Mesenteric fat pad (tissue), 1 donor: ENCODE results near the gene RBPJ. TPM values are rescaled to one million over a fixed set of nuclear protein-coding genes. Genes with fewer than 3 reads are reported as not detected.
"Not testable (repeated sequence)": the region's sequence is repeated elsewhere in the genome, so short reads cannot be mapped to it uniquely, and the experiment has no call there.

Source experiments
- DNase-seq: peaks from one replicate; pipeline ENCODE4 v3.0.0-alpha.2; 2020; ENCODE audit warnings: low spot score
- total RNA-seq: library from RNA; stranded (reverse); fragmentation: NEBNext Ultra II Directional; extraction: Animal tissue kit (Norgen Biotek cat#: 25700); gene quantifications from one replicate; pipeline ENCODE4 v1.2.1, GENCODE V29; 2021
- donor health status: DM: yes; HTN: yes; CAD: no.

RBPJ gene
- total RNA-seq, 1 donor from 2014 or later = 112 TPM

DNA sequence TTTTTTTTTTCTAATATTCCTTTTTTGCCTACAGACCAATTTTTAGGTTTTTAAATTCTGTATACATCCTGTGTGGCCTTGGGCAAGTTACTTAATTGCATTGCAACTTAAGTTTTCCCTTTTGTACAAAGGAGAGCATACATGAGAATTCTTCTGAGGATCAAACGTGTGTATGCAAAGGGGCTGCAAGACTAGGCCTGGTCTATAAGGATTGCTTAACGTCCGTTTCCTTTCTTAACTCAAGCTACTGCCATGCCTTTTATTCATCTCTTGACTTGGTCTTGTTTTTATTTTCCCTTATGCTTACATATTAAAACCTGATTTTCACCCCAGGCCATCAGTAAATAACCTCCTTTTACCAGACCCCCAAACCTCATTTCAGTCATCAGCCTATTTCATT, 13.6 kb downstream of the RBPJ start:
- DNase-seq = no peak

DNA sequence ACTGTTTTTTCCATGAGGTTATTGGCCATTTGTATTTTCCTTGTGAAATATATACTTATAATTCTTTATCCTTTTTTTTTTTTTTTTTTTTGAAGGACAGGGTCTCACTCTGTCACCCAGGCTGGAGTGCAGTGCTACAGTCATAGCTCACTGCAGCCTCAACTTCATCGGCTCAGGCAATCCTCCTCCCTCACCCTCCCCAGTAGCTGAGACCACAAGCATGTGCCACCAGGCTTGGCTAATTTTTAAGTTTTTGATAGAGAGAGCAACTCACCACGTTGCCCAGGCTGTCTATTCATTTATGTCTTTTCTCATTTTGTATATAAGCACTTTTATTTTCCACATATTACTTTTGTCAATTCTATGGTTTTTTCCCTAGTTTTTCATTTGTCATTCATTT, 16.8 kb downstream of the RBPJ start:
- no peak for DNase-seq

DNA sequence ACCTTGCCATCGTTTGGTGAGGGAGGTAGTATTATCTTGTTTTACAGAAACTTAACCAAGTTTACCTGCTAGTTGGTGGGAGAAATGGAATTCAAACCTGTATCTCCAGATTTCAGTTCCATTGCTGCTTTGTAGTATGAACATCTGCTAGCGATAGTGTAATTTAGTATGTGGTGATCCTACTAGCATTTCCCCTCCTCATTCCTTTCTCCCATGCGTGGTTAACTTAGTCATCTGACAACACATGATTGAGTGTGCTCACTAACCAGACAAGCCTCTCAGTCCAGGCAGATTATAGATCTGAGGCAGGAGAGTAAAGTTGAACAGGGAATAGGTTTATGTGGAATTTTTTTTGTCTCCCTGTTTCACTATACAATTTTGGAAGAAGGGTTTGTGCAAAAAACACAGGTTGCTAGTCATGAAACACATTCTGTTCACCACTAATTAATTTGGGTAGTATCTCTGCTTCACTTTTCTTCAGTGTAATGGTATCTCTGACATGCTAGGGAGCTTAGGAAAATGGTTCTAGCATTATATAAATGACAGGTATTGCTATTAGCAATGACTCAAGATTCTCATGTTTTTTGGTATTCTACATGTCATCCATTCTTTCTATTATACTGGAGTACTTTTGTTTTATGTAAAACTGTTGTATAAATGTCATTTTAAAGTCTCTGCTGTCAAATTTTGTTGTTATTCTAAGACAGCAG, 21.7 kb downstream of the RBPJ start:
- DNase-seq = no peak

DNA sequence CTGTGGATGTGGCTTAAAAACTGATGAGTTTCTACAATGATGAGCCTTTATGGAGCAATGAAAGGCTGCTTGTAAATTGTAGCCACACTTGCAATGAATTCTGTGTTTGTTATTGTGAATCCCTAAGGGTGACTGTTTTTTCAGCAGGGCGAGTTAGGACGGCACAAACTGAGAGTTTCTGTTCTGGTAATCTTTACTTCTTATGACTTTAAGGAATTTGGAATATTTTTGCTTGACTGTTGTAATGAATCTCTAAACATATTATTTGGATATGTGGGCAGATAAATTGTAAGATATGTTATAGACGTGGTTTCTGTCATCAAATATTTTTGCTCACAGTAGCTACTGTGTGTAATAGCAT, 22.2 kb downstream of the RBPJ start:
- no peak for DNase-seq

DNA sequence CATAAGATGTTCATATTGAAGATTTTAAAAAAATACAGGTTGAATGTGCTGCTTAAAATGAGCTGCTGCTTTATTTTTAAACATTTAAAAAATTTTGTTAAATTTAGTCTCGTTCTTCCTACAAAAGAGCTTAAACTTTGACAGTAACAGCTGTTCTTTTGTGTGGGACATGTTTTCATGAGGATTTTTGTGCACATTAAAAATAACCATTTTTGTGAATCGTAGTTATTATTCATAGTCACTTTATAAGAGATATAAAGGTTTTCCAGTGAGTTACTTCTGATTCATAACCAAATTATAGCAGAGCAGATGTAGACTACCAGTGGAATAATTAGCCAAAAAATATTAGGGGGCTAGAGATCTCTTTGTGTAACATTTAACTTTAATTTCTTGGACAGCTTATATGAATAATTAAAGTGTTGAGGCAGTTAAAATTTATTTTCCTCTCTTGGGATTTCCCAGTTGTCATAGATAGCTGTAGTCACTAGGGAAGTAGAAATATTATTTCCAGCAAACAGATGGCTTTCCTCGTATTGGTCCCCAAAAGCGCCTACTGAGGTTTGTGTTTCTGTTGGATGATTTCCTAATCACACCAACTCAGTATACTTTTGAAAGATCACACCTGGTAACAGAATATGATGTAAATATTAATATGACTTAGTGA, 24.2 kb downstream of the RBPJ start:
- no peak for DNase-seq

DNA sequence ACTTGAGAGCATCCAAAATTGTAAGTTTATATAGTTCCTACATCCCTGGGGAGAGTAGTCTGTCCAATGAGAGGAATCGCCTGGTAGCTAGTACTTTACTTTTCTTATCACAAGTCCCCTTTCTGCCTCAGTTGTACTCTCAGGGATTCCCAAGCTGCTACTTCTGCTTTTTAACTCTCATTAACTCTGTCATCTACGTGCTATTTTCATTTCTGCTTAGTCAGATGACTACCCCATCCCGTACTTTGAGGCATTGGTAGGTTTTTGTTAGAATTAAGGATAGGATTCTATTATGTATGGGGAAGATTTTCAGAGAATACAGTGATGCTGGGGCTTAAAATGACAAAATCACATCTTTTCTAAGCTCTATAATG, 24.7 kb downstream of the RBPJ start:
- no peak for DNase-seq

DNA sequence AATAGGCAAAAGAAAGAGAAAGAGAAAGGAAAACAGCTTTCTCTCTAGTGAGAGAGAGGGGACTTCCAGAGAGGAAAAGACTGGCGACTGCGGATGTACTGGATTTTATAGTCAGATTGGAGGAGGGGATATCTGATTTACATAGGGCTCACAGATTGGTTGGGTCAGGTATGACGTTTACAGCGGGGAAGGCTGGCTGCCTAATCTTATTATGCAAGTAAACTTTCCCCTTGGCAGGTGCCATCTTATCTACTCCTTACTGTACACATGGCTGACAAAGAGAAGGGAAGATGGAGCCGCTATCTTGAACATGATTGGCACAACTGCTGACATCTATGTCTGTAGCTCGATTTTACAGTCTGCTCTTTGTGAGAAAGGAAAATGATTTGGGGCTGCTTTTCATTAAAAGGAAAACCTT, 25.4 kb downstream of the RBPJ start:
- no peak for DNase-seq

DNA sequence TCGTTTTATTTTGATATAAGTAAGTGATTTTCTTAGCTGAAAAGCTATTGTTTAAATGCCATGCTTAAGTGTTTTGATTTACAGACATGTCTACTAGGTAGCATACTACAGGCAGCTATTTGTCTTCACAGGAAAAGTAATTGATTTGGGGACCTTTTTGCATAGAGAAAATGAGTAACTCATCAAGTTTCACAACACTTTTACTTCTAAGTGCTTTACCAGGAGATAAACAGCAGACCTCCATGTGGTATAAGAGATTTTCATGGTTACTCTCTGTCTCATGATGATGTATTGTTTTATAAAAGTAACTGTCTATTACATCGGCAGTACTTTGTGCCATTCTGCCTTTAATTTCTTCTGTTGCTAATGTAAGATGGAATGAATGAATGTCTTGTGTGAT, 28.7 kb downstream of the RBPJ start:
- DNase-seq = no peak

DNA sequence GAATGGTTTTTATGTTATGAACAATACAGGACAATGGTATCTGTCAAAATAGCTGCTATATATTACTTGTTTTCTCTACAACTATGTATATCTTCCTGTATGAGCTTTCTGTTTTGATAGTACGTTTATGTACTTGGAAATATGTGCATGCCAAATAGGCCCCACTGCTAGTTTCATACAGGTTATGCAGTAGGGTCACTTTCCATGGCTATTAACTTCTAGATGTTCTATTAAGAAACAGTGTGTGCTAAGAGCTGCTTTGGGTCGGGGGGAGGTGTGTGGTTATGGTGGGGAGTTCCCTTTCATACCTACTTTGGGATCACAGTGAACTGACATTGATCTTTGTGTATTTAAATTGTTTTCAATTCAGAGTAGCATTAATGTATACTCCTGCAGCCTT, 30.9 kb downstream of the RBPJ start:
- DNase-seq = no peak

DNA sequence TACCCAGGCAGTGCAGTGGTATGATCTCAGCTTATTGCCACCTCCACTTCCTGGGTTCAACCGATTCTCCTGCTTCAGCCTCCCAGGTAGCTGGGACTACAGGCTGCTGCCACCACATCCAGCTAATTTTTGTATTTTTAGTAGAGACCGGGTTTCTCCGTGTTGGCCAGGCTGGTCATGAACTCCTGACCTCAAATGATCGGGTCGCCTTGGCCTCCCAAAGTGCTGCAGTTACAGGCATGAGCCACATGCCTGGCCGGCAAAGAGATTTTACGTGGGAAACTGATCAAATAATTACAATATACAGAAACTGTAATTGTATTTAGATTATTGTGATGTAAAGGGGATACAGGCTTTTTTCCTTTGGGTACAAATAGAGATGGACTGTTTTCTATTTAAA, 33.7 kb downstream of the RBPJ start:
- DNase-seq = no peak

DNA sequence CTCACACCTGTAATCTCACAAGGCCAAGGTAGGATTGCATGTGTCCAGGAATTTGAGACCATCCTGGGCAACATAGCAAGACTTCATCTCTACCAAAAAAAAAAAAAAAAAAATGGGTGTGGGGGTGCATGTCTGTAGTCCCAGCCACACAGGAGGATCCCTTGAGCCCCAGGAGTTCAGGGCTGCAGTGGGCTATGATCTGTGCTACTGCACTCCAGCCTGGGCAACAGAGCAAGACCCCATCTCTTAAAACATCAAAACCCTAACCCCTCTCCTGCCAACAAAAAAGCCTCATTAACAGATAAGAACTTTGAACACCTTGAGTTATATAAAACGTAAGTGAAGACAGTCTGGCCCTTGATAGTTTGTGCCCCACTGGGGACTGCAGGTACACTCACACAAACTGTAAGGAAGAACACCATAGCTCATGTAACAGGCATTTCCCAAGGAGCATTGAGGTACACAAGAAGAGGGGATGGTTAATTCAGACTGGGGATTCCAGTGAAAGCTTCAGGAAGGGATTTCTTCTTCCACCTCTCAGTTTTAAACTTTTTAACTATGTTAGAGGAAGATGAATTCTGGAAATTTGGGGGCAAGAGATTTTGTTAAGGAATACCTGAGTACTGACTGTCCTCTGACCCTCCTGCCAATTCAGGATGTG, 34.7 kb downstream of the RBPJ start:
- no peak for DNase-seq

DNA sequence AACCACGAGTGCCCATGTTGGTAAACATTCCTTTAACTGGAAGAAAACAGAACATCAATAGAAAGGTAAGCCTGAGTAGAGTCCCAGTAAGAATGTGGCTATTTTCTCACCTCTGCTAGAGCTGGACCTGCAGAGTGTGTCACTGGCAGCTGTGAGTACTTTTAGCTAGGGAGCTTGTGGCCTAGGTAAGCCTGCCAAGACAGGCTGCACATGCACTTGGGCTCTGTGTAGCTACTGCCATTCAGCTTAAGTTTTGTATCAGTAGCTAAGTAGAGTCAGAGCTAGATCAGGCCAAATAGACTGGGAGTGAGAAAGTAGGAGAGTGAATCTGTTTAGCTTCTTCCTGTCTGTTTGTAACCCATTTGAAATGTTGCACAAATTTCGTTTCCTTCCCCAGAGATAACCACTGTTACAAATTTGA, 35.3 kb downstream of the RBPJ start:
- no peak for DNase-seq

DNA sequence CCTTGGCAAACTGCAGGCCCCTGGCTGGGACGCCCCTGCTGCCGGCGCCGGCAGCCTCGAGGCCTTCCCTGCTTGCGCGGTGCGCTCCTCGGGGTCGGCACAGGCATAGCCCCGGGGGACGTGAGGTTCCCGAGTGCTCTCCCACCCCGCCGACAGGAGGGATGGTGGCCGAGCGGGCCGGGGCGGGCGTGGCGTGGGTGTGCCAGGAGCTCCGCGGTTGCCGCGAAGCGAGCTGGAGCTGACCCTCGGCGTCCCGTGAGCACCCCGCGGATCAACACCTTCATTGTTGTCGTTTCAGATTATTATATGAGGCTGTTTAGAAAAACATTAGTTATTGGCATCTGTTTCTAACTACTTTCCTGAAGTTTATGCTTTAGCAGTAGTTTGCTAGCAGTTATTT, 38.7 kb downstream of the RBPJ start:
- DNase-seq = not testable (repeated sequence)

DNA sequence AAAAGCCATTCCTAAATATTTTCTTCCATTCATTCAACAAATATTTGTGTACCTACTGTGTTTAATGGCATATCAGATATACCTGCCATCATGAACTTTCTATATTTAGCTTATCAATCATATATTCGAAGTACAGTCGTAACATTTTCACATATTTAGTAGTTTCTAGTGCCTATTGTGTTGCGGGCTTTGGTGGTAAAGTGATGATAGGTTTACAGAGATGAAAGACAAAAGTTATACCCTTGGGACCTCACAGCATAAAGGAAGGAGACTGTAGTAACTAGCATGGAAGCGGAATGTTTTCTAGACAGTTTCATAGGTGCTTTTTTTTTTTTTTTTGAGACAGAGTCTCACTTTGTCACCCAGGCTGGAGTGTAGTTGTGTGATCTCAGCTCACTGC, 39.5 kb downstream of the RBPJ start:
- no peak for DNase-seq

DNA sequence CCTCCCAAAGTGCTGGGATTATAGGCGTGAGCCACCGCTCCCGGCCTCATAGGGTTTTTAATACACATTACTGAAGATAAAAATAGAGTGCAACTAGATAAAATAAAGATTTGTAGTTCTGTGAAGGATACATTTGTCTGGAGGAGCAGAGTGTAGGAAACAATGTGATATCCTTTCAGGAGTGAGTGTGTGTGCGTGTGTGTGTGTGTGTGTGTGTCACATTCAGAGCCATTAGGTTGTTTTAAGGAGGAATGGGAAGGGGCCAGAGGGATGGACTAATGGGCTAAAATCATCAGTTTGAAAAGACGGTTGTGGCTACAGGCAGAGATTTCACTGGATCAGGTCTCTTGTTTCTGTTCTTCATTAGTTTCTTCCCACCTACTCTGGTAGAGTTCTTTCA, 40.0 kb downstream of the RBPJ start:
- no peak for DNase-seq

DNA sequence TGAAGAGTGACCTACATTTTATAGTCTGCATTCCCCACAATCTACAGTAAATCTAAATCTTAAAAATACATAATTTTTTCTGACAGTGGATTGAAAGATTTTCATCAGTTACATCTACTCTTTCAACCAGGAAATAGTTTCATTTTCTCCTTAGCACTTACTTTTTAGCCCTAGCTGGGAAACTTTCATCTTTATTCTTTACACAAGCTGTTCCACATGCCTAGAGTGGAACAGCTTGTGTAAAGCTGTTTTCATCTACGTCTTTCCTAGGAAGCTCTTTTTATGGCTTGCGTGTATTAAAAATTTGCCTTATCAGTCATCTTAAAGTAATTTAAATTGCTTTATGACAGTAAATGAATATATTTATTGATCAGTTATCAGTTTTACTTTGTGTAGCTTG, 40.5 kb downstream of the RBPJ start:
- DNase-seq = no peak

DNA sequence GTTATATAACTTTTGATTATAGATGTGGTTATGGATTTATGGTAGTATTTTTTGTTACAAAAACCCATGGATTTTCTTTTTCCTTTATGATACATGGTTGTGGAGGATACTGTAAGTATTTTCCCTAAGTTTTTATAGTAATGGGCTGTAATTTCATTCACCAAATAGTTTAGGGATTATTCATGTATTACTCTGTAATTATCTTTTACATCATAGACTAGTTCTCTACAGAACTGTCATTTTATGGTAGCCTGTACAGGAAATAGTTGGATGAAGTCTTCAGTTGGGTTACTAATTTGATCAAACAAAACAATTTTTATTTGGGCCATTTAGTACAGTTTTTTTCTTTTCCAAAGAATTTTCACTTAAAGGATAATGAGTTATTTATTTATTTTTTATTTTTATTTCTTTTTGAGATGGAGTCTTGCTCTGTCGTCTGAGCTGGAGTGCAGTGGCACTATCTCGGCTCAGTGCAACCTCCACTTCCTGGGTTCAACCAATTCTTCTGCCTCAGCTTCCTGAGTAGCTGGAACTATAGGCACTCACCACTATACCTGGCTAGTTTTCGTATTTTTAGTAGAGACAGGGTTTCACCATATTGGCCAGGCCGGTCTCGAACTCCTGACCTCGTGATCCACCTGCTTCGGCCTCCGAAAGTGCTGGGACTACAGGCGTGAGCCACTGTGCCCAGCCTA, 42.1 kb downstream of the RBPJ start:
- DNase-seq = no peak

DNA sequence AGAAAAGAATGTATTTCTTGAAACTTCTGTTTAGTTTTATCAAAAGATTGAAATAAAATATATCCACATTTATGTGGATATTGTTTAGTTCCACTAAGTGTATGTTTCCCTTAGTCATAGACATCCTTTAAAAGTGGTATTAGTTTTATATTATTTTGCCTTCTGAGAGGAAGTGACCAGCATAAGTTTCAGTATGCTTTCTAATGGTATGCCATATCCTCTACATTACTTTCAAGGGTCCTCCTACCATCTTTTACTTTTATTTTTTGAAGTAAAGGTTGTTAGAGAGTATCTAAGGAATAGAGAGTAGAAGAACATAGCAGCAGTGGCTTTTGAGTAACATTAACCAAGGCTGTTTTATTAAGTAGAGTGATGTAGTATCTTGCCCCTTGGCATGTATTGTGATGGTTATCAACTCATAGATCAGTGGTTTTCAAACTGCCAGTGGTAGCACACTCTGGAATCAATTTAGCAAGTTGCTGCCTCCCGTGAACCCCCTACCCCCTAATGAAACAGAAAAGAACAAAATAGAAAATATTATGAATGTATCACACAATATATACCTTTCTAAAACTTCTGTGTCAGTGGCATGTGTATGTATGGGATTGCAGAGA, 44.8 kb downstream of the RBPJ start:
- DNase-seq = no peak

DNA sequence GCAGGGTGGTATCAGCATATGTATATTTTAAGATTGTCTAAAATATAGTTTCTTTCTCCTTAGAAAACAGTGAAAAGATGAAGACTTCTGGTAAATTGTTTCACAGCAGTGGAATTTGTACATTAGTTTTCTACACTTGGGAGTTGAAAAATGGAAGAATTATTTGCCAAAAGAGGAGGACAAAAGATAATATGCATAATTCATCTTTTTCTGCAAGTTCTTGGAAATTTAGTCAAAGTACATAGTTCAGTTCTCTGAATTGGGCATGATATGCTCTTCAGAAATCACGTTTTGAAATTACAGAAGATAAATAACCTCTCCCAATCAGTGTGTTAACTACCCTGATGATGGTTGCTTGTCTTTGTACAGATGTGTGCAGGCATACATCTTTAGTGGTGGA, 47.0 kb downstream of the RBPJ start:
- no peak for DNase-seq

DNA sequence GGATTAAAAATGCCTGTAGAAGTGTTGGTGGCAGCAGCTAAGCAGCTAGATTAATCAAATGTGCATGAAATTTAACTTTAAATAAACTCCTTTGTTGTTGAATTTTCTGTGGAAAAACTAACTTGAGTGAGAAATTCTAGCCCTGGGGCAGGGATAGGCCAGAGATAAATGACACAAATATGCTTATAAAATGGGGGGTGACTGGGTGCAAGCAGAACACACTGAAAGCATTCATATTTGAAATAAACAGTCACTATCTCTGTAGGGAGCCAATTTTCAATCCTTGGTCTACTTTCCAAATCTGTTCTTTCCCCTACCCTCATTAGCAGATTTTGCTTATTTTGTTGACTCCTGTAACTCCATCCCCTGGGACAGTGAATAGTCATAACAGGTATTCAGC, 47.9 kb downstream of the RBPJ start:
- DNase-seq = no peak

DNA sequence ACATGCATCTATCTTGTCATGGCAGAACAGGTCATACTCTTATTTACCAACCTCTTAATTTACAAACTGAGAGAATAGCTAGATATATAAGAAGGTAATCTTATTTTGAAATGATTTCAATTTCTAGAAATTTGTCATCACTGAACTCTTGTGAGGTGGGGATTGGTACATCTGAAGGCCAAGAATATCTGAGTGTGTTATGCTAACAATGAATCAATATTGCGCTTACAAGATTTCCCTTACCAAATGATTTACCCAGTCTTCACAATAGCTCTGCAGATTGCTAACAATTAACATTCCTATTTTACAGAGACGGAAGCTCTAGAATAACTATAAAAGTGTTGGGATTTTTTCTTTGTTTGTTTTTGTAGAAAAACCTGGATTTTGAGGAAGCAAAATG, 48.3 kb downstream of the RBPJ start:
- DNase-seq = no peak

DNA sequence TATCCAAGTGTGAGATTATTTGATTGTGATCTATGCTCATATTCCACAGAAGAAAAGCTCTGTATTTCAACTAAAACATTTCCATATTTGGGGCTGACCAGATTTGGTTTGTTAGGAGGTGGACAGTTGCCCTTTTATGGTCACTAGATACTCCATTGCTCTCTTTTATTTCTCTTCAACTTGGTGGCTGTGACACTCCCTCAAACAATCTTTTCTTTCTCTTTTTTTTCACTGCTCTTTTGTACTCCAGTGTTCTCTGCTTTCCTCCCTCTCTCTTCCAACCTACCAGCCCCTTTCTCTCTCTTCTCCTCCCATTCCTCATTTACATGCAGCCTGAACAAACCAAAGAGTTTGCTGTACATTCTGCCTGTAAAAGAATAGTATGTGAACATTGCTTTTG, 48.8 kb downstream of the RBPJ start:
- DNase-seq = no peak
